WTC11 (cell line): ENCODE data around the gene SNX10. TPM values are rescaled to one million over a fixed set of nuclear protein-coding genes. Genes with fewer than 3 reads are reported as not detected.

Experiments
- AFF4 ChIP-seq: sonication (generic); formaldehyde crosslinking; IDR thresholded peaks from 2 replicates; pipeline ENCODE4 v1.8.1; 2023; ENCODE audit warnings: mild to moderate bottlenecking, missing genetic modification reagents, borderline replicate concordance
- ATF1 ChIP-seq: sonication (generic); formaldehyde crosslinking; IDR thresholded peaks from 2 replicates; pipeline ENCODE4 v1.8.1; 2023; ENCODE audit warnings: mild to moderate bottlenecking, moderate library complexity, missing genetic modification reagents
- ATF6 ChIP-seq: sonication (generic); formaldehyde crosslinking; IDR thresholded peaks from 2 replicates; pipeline ENCODE4 v1.8.1; 2023; ENCODE audit warnings: mild to moderate bottlenecking, missing genetic modification reagents
- CREM ChIP-seq: sonication (generic); formaldehyde crosslinking; IDR thresholded peaks from 2 replicates; pipeline ENCODE4 v1.8.1; 2022; ENCODE audit warnings: mild to moderate bottlenecking, missing genetic modification reagents, moderate library complexity
- ERG ChIP-seq: fragments of 250-450 bp; sonication (Bioruptor Pico); IDR thresholded peaks from 2 replicates; pipeline ENCODE4 v1.8.0; 2021; ENCODE audit warnings: mild to moderate bottlenecking
- FOXJ3 ChIP-seq: sonication (generic); formaldehyde crosslinking; IDR thresholded peaks from 2 replicates; pipeline ENCODE4 v1.9.0; 2021; ENCODE audit warnings: missing genetic modification reagents, mild to moderate bottlenecking, borderline replicate concordance
- FOXK1 ChIP-seq: sonication (generic); formaldehyde crosslinking; IDR thresholded peaks from 2 replicates; pipeline ENCODE4 v1.8.0; 2022; ENCODE audit warnings: mild to moderate bottlenecking, moderate library complexity, missing genetic modification reagents
- FOXP1 ChIP-seq: sonication (generic); formaldehyde crosslinking; IDR thresholded peaks from 2 replicates; pipeline ENCODE4 v1.8.0; 2022; ENCODE audit warnings: missing genetic modification reagents, mild to moderate bottlenecking, moderate library complexity, borderline replicate concordance
- HMGA2 ChIP-seq: fragments of 250-450 bp; sonication (Bioruptor Pico); IDR thresholded peaks from 2 replicates; pipeline ENCODE4 v1.4.0; 2021; ENCODE audit warnings: mild to moderate bottlenecking, moderate library complexity
- HMGXB4 ChIP-seq: sonication (generic); formaldehyde crosslinking; IDR thresholded peaks from 2 replicates; pipeline ENCODE4 v1.8.1; 2023; ENCODE audit warnings: mild to moderate bottlenecking, moderate library complexity, missing genetic modification reagents
- JAZF1 ChIP-seq: fragments of 250-450 bp; sonication (Bioruptor Pico); IDR thresholded peaks from 2 replicates; pipeline ENCODE4 v1.9.0; 2021; ENCODE audit warnings: moderate library complexity, mild to moderate bottlenecking, inconsistent platforms
- PRRX2 ChIP-seq: fragments of 250-450 bp; sonication (Bioruptor Pico); IDR thresholded peaks from 2 replicates; pipeline ENCODE4 v1.8.0; 2021; ENCODE audit warnings: mild to moderate bottlenecking
- TEAD1 ChIP-seq: sonication (generic); formaldehyde crosslinking; IDR thresholded peaks from 2 replicates; pipeline ENCODE4 v1.8.0; 2022; ENCODE audit warnings: mild to moderate bottlenecking, missing genetic modification reagents
- TEAD4 ChIP-seq: sonication (generic); formaldehyde crosslinking; IDR thresholded peaks from 2 replicates; pipeline ENCODE4 v1.8.0; 2022; ENCODE audit warnings: mild to moderate bottlenecking, missing genetic modification reagents
- USF1 ChIP-seq: sonication (generic); formaldehyde crosslinking; IDR thresholded peaks from 2 replicates; pipeline ENCODE4 v1.8.0; 2022; ENCODE audit warnings: mild to moderate bottlenecking, missing genetic modification reagents
- ZBTB21 ChIP-seq: sonication (generic); formaldehyde crosslinking; IDR thresholded peaks from 2 replicates; pipeline ENCODE4 v1.8.1; 2023; ENCODE audit warnings: mild to moderate bottlenecking, missing genetic modification reagents, borderline replicate concordance
- ZNF219 ChIP-seq: sonication (generic); formaldehyde crosslinking; IDR thresholded peaks from 2 replicates; pipeline ENCODE4 v1.8.0; 2023; ENCODE audit warnings: missing genetic modification reagents, mild to moderate bottlenecking, borderline replicate concordance
- ZNF263 ChIP-seq: sonication (generic); formaldehyde crosslinking; IDR thresholded peaks from 2 replicates; pipeline ENCODE4 v1.8.1; 2022; ENCODE audit warnings: low read depth, mild to moderate bottlenecking, moderate library complexity, missing genetic modification reagents
- ZNF281 ChIP-seq: sonication (generic); formaldehyde crosslinking; IDR thresholded peaks from 2 replicates; pipeline ENCODE4 v1.8.0; 2023; ENCODE audit warnings: mild to moderate bottlenecking, missing genetic modification reagents
- ZNF416 ChIP-seq: fragments of 250-450 bp; sonication (Bioruptor Pico); IDR thresholded peaks from 2 replicates; pipeline ENCODE4 v1.9.0; 2021; ENCODE audit warnings: mild to moderate bottlenecking, inconsistent platforms
- ZNF532 ChIP-seq: fragments of 250-450 bp; sonication (Bioruptor Pico); IDR thresholded peaks from 2 replicates; pipeline ENCODE4 v1.9.0; 2021; ENCODE audit warnings: mild to moderate bottlenecking, borderline replicate concordance
- total RNA-seq: library from RNA; stranded (reverse); gene quantifications from 3 replicates; pipeline ENCODE4 v1.2.3, GENCODE V29; 2021

Gene SNX10
- total RNA-seq, 1 experiment from 2014 or later, result 10.8 TPM

- TF ChIP-seq ERG (no peak), ATF6 (no peak), CREM (CRISPR knock-in tag) (no peak), HMGXB4 (peak; percentile 56; the same call in 1 of the 2 replicates), PRRX2 (CRISPR knock-in tag) (no peak), ZNF532 (CRISPR knock-in tag) (no peak), TEAD1 (CRISPR knock-in tag) (no peak), ZNF281 (CRISPR knock-in tag) (no peak), FOXK1 (CRISPR knock-in tag) (no peak), FOXJ3 (CRISPR knock-in tag) (no peak), HMGA2 (CRISPR knock-in tag) (no peak), ZNF263 (CRISPR knock-in tag) (peak; percentile 53; the same call in 1 of the 2 replicates), JAZF1 (no peak), FOXP1 (CRISPR knock-in tag) (no peak; the same call in 1 of the 2 replicates), USF1 (CRISPR knock-in tag) (no peak), ZNF416 (CRISPR knock-in tag) (0 out of 2 replicates have a peak, but pooled peaks have one; percentile 13), ZNF219 (CRISPR knock-in tag) (no peak), ZBTB21 (no peak), TEAD4 (no peak), ATF1 (CRISPR knock-in tag) (no peak), AFF4 (CRISPR knock-in tag) (no peak)
Measured at GRCh38 chr7:26291699-26292538, at the start of gene SNX10 (continued).
